HEK293 (cell line): Measurements from ENCODE around the gene TMPRSS12.

Experiments used
- CTCF ChIA-PET: fragments of 350-600 bp; formaldehyde crosslinking; extraction: SDS; loops from one replicate; lab custom pipeline; 2021; ENCODE audit warnings: antibody characterized with exemption; lab: Yijun Ruan, JAX
- POLR2A ChIA-PET: fragments of 300-600 bp; formaldehyde crosslinking; extraction: SDS; loops from one replicate; lab custom pipeline; 2020; ENCODE audit warnings: antibody characterized with exemption, inconsistent platforms; lab: Yijun Ruan, JAX
- H3K27ac ChIP-seq: fragments of 200-500 bp; sonication (Bioruptor generic); 2 replicates; pipeline ENCODE4 v1.5.1; 2014; ENCODE audit warnings: low read depth, low read length, control low read depth, inconsistent platforms; ENCODE audit errors: extremely low read depth
- H3K36me3 ChIP-seq, 2 experiments: fragments of 200-500 bp in 1 of 2; sonication (Bioruptor generic) in 1 of 2; 1 replicate in 1 of 2; 2 replicates in 1 of 2; pipeline ENCODE4 v1.5.1; 2014 to 2017; ENCODE audit warnings: inconsistent platforms in 2 of 2, low read length in 2 of 2; ENCODE audit not compliant: control insufficient read depth in 2 of 2, insufficient read depth in 1 of 2
- H3K4me1 ChIP-seq: fragments of 200-500 bp; sonication (Bioruptor generic); 2 replicates; pipeline ENCODE4 v1.5.1; 2014; ENCODE audit warnings: mild to moderate bottlenecking, low read length, inconsistent platforms; ENCODE audit not compliant: control insufficient read depth, insufficient read depth
- H3K4me3 ChIP-seq: 2 replicates; pipeline ENCODE4 v1.5.1; 2011; ENCODE audit warnings: low read depth, mild to moderate bottlenecking, control low read depth, low read length, moderate library complexity
- H3K9me3 ChIP-seq: fragments of 200-500 bp; sonication (Bioruptor generic); 2 replicates; pipeline ENCODE4 v1.5.1; 2014; ENCODE audit warnings: low read depth, low read length, inconsistent platforms; ENCODE audit not compliant: control insufficient read depth, insufficient read depth
- GLIS2 ChIP-seq: fragments of 450-650 bp; formaldehyde crosslinking; IDR thresholded peaks from 2 replicates; pipeline ENCODE4 v1.5.1; 2016; ENCODE audit warnings: missing biosample characterization, missing genetic modification characterization
- MZF1 ChIP-seq: fragments of 450-650 bp; formaldehyde crosslinking; IDR thresholded peaks from 2 replicates; pipeline ENCODE4 v1.5.1; 2017; ENCODE audit warnings: missing biosample characterization, missing genetic modification characterization, borderline replicate concordance
- PRDM1 ChIP-seq: fragments of 450-650 bp; formaldehyde crosslinking; IDR thresholded peaks from 2 replicates; pipeline ENCODE4; 2016; ENCODE audit warnings: missing biosample characterization, missing genetic modification characterization
- PRDM10 ChIP-seq: fragments of 450-650 bp; formaldehyde crosslinking; IDR thresholded peaks from 2 replicates; pipeline ENCODE4 v1.5.1; 2016; ENCODE audit warnings: missing biosample characterization, missing genetic modification characterization
- SCRT1 ChIP-seq: fragments of 450-650 bp; formaldehyde crosslinking; IDR thresholded peaks from 2 replicates; pipeline ENCODE4 v1.5.1; 2016; ENCODE audit warnings: missing biosample characterization, missing genetic modification characterization, borderline replicate concordance
- SCRT2 ChIP-seq: fragments of 450-650 bp; formaldehyde crosslinking; IDR thresholded peaks from 2 replicates; pipeline ENCODE4 v1.5.1; 2016; ENCODE audit warnings: missing biosample characterization, missing genetic modification characterization
- SP2 ChIP-seq: fragments of 450-650 bp; formaldehyde crosslinking; IDR thresholded peaks from 2 replicates; pipeline ENCODE4 v1.5.1; 2016; ENCODE audit warnings: missing biosample characterization, missing genetic modification characterization
- TRIM28 ChIP-seq: IDR thresholded peaks from 2 replicates; pipeline ENCODE4 v1.6.1; 2011; ENCODE audit warnings: low read length, control low read depth, borderline replicate concordance
- ZBTB17 ChIP-seq: fragments of 450-650 bp; formaldehyde crosslinking; IDR thresholded peaks from 2 replicates; pipeline ENCODE4 v1.5.1; 2016; ENCODE audit warnings: missing biosample characterization, missing genetic modification characterization
- ZEB2 ChIP-seq: fragments of 450-650 bp; formaldehyde crosslinking; IDR thresholded peaks from 2 replicates; pipeline ENCODE4 v1.5.1; 2016; ENCODE audit warnings: missing biosample characterization, missing genetic modification characterization
- ZNF202 ChIP-seq: fragments of 450-650 bp; formaldehyde crosslinking; IDR thresholded peaks from 2 replicates; pipeline ENCODE4 v1.5.1; 2016; ENCODE audit warnings: missing biosample characterization, missing genetic modification characterization, borderline replicate concordance
- ZNF24 ChIP-seq: fragments of 450-650 bp; formaldehyde crosslinking; IDR thresholded peaks from 2 replicates; pipeline ENCODE4 v1.5.1; 2016; ENCODE audit warnings: missing biosample characterization, missing genetic modification characterization
- ZNF248 ChIP-seq: fragments of 450-650 bp; formaldehyde crosslinking; IDR thresholded peaks from 2 replicates; pipeline ENCODE4 v1.5.1; 2017; ENCODE audit warnings: missing biosample characterization, missing genetic modification characterization
- ZNF311 ChIP-seq: fragments of 450-650 bp; formaldehyde crosslinking; IDR thresholded peaks from 2 replicates; pipeline ENCODE4 v1.5.1; 2017; ENCODE audit warnings: missing biosample characterization, missing genetic modification characterization, borderline replicate concordance
- ZNF621 ChIP-seq: fragments of 450-650 bp; formaldehyde crosslinking; IDR thresholded peaks from 2 replicates; pipeline ENCODE4 v1.5.1; 2017; ENCODE audit warnings: missing biosample characterization, missing genetic modification characterization
- ZNF629 ChIP-seq: fragments of 450-650 bp; formaldehyde crosslinking; IDR thresholded peaks from 2 replicates; pipeline ENCODE4 v1.5.1; 2017; ENCODE audit warnings: missing biosample characterization, missing genetic modification characterization
- ZNF76 ChIP-seq: fragments of 450-650 bp; formaldehyde crosslinking; IDR thresholded peaks from 2 replicates; pipeline ENCODE4; 2016; ENCODE audit warnings: low read depth, missing biosample characterization, missing genetic modification characterization, borderline replicate concordance
- ZNF777 ChIP-seq: fragments of 450-650 bp; formaldehyde crosslinking; IDR thresholded peaks from 2 replicates; pipeline ENCODE4 v1.5.1; 2017; ENCODE audit warnings: missing biosample characterization, missing genetic modification characterization, borderline replicate concordance
- ZNF843 ChIP-seq: fragments of 450-650 bp; formaldehyde crosslinking; IDR thresholded peaks from 2 replicates; pipeline ENCODE4 v1.5.1; 2016; ENCODE audit warnings: missing biosample characterization, missing genetic modification characterization

The TMPRSS12 gene

GRCh38 chr12:50932787-50933280 is 90.1 kb downstream of the TMPRSS12 start (continued):
- no peak for TF ChIP-seq ZNF24 (tag by site-specific recombination)
- TF ChIP-seq PRDM10 (tag by site-specific recombination), result peak; percentile 34
- no peak for TF ChIP-seq ZNF202 (tag by site-specific recombination)
- TF ChIP-seq ZNF311 (tag by site-specific recombination), result no peak
- no peak for TF ChIP-seq GLIS2 (tag by site-specific recombination)
- TF ChIP-seq ZBTB17 (tag by site-specific recombination), result no peak
- 0 out of 2 replicates have a peak, but pooled peaks have one; percentile 8 for TF ChIP-seq PRDM1 (tag by site-specific recombination)
- TF ChIP-seq SCRT1 (tag by site-specific recombination), result peak; percentile 47; the same call in 1 of the 2 replicates
- no peak for TF ChIP-seq TRIM28
- TF ChIP-seq SCRT2, result peak; percentile 98

GRCh38 chr12:50933459-50934124 is 90.9 kb downstream of the TMPRSS12 start:
- TF ChIP-seq SCRT2, result 0 out of 2 replicates have a peak, but pooled peaks have one; percentile 17
- TF ChIP-seq ZNF777, result no peak
- TF ChIP-seq MZF1 (tag by site-specific recombination), result 0 out of 2 replicates have a peak, but pooled peaks have one; percentile 29
- peak; percentile 72 for TF ChIP-seq PRDM10 (tag by site-specific recombination)
- TF ChIP-seq, all 188 proteins: peak for 3
- CTCF ChIA-PET, result no interaction called here
- Histone ChIP-seq H3K4me1 (peaks cover 3% of the 10 kb centered on the region), H3K4me3 (no peak overlapping the region), H3K9me3 (no peaks in the 10 kb centered on the region), H3K36me3 (peaks cover 9 to 10% of the 10 kb centered on the region in 2 experiments; a peak in 2 of 3 replicates), H3K27ac (no peak overlapping the region)
- POLR2A ChIA-PET, result no interaction called here

GRCh38 chr12:50934371-50934851 is 91.7 kb downstream of the TMPRSS12 start:
- Histone ChIP-seq H3K4me3 (no peak overlapping the region), H3K4me1 (peaks cover 3% of the 10 kb centered on the region), H3K27ac (no peak overlapping the region), H3K36me3 (peaks cover 9 to 10% of the 10 kb centered on the region in 2 experiments; a peak in 2 of 3 replicates), H3K9me3 (no peaks in the 10 kb centered on the region)
- ChIA-PET POLR2A (no interaction called here), CTCF (no interaction called here)
- no peak for TF ChIP-seq ZEB2
- no peak for TF ChIP-seq ZNF629 (tag by site-specific recombination)
- TF ChIP-seq ZNF843 (tag by site-specific recombination), result no peak
- TF ChIP-seq ZNF248 (tag by site-specific recombination), result no peak
- no peak for TF ChIP-seq ZNF621 (tag by site-specific recombination)
- TF ChIP-seq ZNF76 (tag by site-specific recombination), result no peak
- TF ChIP-seq SP2 (tag by site-specific recombination), result no peak
